Small intestine (tissue), 7 donors: ENCODE data around the gene ELF1. TPM values are rescaled to one million over a fixed set of nuclear protein-coding genes. Genes with fewer than 3 reads are reported as not detected.
"Not testable (repeated sequence)": the region's sequence is repeated elsewhere in the genome, so short reads cannot be mapped to it uniquely, and the experiment has no call there.

ENCODE experiments used
- DNase-seq, 2 donors: peaks; one replicate each; pipeline versions ENCODE4 v3.0.0 to v3.0.0-alpha.2; 2013
- FAIRE-seq: peaks from 2 replicates; lab custom pipeline; 2012; peaks lifted over from hg19 to GRCh38; lab: Jason Lieb, UNC
- H3K27ac ChIP-seq, 3 donors: one replicate each; pipeline ENCODE4 v1.5.1; 2013; ENCODE audit warnings: low read length in 2 of 3, mild to moderate bottlenecking in 2 of 3, control low read depth in 1 of 3, inconsistent platforms in 1 of 3, low read depth in 1 of 3, moderate library complexity in 1 of 3
- H3K27me3 ChIP-seq, 3 donors: one replicate each; pipeline ENCODE4 v1.6.1; 2013; ENCODE audit warnings: low read length in 3 of 3, inconsistent platforms in 1 of 3; ENCODE audit not compliant: control insufficient read depth in 3 of 3, insufficient read depth in 3 of 3
- H3K36me3 ChIP-seq, 3 donors: one replicate each; pipeline ENCODE4 v1.6.1; 2013; ENCODE audit warnings: low read length in 3 of 3, inconsistent platforms in 1 of 3, low read depth in 1 of 3, mild to moderate bottlenecking in 1 of 3, moderate library complexity in 1 of 3; ENCODE audit not compliant: control insufficient read depth in 3 of 3, insufficient read depth in 2 of 3
- H3K4me1 ChIP-seq, 3 donors: one replicate each; pipeline ENCODE4 v1.6.1; 2013; ENCODE audit warnings: low read length in 2 of 3, inconsistent platforms in 1 of 3, low read depth in 1 of 3, mild to moderate bottlenecking in 1 of 3, moderate library complexity in 1 of 3; ENCODE audit not compliant: control insufficient read depth in 3 of 3, insufficient read depth in 2 of 3
- H3K4me3 ChIP-seq, 3 donors: one replicate each; pipeline ENCODE4 v1.5.1; 2013; ENCODE audit warnings: low read length in 3 of 3, control low read depth in 1 of 3, inconsistent platforms in 1 of 3, low read depth in 1 of 3, mild to moderate bottlenecking in 1 of 3, moderate library complexity in 1 of 3
- H3K9me3 ChIP-seq, 2 donors: one replicate each; pipeline ENCODE4 v1.6.1; 2013; ENCODE audit warnings: low read depth in 1 of 2, low read length in 1 of 2; ENCODE audit not compliant: control insufficient read depth in 2 of 2, insufficient read depth in 1 of 2
- WGBS, 3 donors: extraction: QIAGEN DNeasy Blood & Tissue Kit; methylation state at CpG; one replicate each; pipeline ENCODE4 v1.1.7; 2013; 5-methylcytosine and 5-hydroxymethylcytosine counted together
- polyA plus RNA-seq, 4 donors: library from polyadenylated mRNA; stranded (reverse) in 3 of 4; unstranded in 1 of 4; fragments of 200-250 nt in 3 of 4; fragments of 120-200 nt in 1 of 4; gene quantifications; one replicate each; pipeline versions ENCODE4 v1.2.1 to v1.2.3, GENCODE V29; 2013
- donor health status: healthy with polysubstance abuse.
- donor health status: control.
- donor health status: control.
- donor health status: Bipolar disorder and iron deficiency.
- donor health status: healthy.

ELF1 gene
- polyA plus RNA-seq, 4 donors: 34.3 to 91.3 (median 39.4) TPM

DNA sequence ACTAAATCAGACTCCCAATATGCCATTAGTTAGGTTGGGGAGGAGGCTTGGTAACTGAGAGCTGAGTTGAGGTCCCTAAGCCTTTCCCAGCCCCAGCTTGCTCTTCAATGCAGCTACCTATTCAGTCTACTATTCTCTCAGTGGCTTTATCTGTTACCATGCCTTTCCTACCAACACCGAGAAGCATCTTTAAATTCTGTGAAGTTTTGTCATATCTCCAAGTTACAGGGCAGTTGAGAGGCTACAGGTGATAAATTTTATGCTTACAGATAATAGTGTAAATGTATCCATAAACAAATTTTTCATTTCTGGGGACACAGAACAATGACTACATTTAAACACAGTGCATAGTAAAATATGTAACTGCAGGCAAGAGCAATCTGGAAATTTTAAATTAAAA is 110.6 kb downstream of the ELF1 start:
- 85 to 97% (median 95%) methylated on average over 1 of the region's 1 CpG for WGBS, 3 donors
- Histone ChIP-seq H3K27ac (no peak overlapping the region), H3K4me3 (no peak overlapping the region), H3K4me1 (peaks cover 0 to 8% (median 0%) of the 10 kb centered on the region in 3 donors), H3K36me3 (peaks cover 0 to 12% (median 0%) of the 10 kb centered on the region in 3 donors), H3K27me3 (no peaks in the 10 kb centered on the region), H3K9me3 (peaks cover 0 to 2% of the 10 kb centered on the region in 2 donors)
- no peak for FAIRE-seq
- DNase-seq: no peak

DNA sequence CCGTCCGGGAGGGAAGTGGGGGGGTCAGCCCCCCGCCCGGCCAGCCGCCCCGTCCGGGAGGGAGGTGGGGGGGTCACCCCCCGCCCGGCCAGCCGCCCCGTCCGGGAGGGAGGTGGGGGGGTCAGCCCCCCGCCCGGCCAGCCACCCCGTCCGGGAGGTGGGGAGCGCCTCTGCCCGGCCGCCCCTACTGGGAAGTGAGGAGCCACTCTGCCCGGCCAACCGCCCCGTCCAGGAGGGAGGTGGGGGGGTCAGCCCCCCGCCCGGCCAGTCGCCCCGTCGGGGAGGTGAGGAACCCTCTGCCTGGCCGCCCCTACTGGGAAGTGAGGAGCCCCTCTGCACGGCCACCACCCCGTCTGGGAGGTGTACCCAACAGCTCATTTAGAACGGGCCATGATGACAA is 118.1 kb downstream of the ELF1 start:
- not testable (repeated sequence) for H3K9me3 ChIP-seq, H3K36me3 ChIP-seq, DNase-seq, H3K27me3 ChIP-seq, H3K4me3 ChIP-seq, H3K27ac ChIP-seq, FAIRE-seq, H3K4me1 ChIP-seq
- WGBS, 3 donors: 95 to 96% (median 95%) methylated on average over 21 to 29 of the region's 31 CpGs

DNA sequence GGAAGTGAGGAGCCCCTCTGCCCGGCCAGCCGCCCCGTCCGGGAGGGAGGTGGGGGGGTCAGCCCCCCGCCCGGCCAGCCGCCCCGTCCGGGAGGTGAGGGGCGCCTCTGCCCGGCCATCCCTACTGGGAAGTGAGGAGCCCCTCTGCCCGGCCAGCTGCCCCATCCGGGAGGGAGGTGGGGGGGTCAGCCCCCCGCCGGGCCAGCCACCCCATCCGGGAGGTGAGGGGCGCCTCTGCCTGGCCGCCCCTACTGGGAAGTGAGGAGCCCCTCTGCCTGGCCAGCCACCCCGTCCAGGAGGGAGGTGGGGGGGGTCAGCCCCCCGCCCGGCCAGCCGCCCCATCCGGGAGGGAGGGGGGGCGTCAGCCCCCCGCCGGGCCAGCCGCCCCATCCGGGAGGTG is 118.5 kb downstream of the ELF1 start:
- 90 to 99% methylated on average over 2 to 21 of the region's 28 CpGs; no CpG with 5 or more reads in 1 of the 3 donors for WGBS, 3 donors
- H3K36me3 ChIP-seq, H3K9me3 ChIP-seq, DNase-seq, H3K27ac ChIP-seq, H3K4me1 ChIP-seq, H3K27me3 ChIP-seq, FAIRE-seq, H3K4me3 ChIP-seq: not testable (repeated sequence)

DNA sequence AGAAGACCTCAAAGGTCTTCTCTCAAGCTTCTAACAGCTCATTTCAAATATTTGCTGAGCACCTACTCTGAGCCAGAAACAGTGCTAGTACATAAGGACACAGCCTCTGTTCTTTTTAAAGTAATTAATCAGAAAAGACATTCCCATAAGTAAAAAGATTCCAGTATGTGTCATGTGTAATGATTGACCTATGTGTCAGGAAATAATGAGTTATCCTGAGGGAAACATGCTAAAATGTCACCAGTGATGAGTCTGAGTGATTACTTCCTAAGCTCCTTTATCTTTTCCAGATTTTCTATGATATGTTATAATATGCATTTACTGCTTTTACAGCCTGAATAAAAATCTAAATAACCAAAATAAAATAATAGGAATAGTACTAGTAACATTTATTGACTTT is 122.1 kb downstream of the ELF1 start:
- Histone ChIP-seq H3K9me3 (no peaks in the 10 kb centered on the region), H3K36me3 (peaks cover 0 to 2% (median 0%) of the 10 kb centered on the region in 3 donors), H3K4me1 (peaks cover 0 to 7% (median 2%) of the 10 kb centered on the region in 3 donors), H3K4me3 (no peak overlapping the region), H3K27ac (peak overlapping the region in 1 of 3 donors; percentile 70), H3K27me3 (no peaks in the 10 kb centered on the region)
- DNase-seq (no peak), FAIRE-seq (peak; percentile 65)

DNA sequence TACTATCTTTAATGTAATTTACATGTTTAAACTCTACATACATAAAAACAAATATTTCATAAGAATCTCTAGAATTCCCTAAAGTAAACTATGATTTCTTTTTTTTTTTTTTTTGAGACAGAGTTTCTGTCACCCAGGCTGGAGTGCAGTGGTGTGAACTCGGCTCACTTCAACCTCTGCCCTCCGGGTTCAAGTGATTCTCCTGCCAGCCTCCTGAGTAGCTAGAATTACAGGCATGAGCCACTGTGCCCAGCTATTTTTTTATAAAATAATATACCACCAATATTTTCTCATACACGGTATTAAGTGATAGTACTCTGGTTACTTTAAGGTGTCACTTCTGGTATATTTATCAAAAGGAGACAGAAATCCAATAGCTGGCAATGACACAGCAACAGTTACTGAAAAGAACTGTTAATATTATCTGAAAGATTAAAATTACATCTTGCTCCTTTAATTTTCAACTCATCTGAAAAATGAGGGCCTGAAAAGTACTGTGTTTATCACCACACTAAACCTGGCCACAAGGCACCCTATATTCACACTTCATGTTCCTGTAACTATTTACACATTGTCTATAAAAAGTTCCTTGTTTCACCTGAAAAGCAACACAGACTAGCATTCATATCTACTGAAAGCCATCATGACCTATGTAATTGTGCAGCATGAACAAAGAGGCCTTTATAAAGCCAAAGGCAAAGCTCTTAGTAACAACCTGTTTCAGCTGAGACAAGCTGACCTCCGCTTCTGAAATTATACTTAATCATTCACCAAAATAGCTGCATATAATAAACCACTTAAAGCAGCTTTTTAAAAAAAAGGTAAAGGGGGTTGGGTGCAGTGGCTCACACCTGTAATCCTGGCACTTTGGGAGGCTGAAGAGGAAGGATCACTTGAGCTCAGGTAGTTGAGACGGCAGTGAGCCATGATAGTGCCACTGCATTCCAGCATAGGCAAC is 123.6 kb downstream of the ELF1 start:
- Histone ChIP-seq H3K27ac (peak overlapping the region; percentile 32 to 70 (median 64)), H3K9me3 (no peaks in the 10 kb centered on the region), H3K4me1 (peaks cover 0 to 7% (median 2%) of the 10 kb centered on the region in 3 donors), H3K4me3 (no peak overlapping the region), H3K36me3 (peaks cover 0 to 2% (median 0%) of the 10 kb centered on the region in 3 donors), H3K27me3 (no peaks in the 10 kb centered on the region)
- WGBS, 3 donors: 19 to 57% (median 43%) methylated on average over 5 of the region's 5 CpGs
- FAIRE-seq (peak; percentile 26), DNase-seq (peak; percentile 69 to 84)

DNA sequence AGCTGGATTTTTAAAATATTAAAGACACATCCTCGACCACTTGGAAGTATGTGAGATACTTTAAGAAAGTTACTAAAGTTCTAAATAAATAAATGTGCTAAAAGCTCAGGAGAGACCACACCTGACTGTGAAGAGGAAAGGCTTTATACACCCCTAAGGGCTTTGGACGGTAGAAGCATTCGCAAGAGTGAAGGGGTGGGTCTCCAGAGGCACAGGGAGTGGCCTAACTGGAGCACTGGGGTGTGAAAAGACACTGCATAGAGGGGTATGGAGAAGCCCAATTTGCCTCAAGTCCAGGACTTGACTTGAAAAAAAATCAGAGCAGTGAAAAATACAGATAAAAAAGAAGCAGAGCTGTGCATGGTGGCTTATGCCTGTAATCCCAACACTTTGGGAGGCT is 125.5 kb downstream of the ELF1 start:
- H3K9me3 ChIP-seq, H3K4me3 ChIP-seq, FAIRE-seq, H3K4me1 ChIP-seq, H3K36me3 ChIP-seq, H3K27me3 ChIP-seq: not testable (repeated sequence)
- peak overlapping the region in 1 of 3 donors; percentile 29 for H3K27ac ChIP-seq
- peak in 1 of 2 donors; percentile 18 for DNase-seq
- WGBS, 3 donors: 25 to 72% (median 45%) methylated on average over 3 of the region's 3 CpGs

DNA sequence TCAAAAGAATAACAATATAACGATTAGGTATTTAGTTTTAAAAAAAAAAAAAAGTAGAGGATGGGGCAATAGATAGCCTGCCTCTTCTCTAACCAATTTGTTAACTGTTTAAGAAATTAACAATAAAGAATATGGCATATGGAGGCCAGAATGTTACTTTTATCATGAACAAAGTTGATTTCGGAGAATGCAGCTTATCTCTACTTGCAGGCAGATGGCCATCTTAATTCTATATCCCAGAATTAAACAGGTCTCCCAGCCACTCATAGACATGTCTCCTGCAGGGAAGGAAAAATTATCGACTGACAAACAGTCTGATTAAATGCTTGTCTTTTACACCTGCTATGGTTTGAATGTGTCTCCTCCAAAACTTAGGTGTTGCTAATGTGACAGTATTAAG is 133.1 kb downstream of the ELF1 start:
- Histone ChIP-seq H3K27ac (no peak overlapping the region), H3K36me3 (peaks cover 0 to 6% (median 0%) of the 10 kb centered on the region in 3 donors), H3K9me3 (peaks cover 0 to 5% of the 10 kb centered on the region in 2 donors), H3K4me1 (no peaks in the 10 kb centered on the region), H3K4me3 (no peak overlapping the region), H3K27me3 (no peaks in the 10 kb centered on the region)
- 92 to 94% (median 93%) methylated on average over 3 of the region's 3 CpGs for WGBS, 3 donors
- DNase-seq (no peak), FAIRE-seq (no peak)

DNA sequence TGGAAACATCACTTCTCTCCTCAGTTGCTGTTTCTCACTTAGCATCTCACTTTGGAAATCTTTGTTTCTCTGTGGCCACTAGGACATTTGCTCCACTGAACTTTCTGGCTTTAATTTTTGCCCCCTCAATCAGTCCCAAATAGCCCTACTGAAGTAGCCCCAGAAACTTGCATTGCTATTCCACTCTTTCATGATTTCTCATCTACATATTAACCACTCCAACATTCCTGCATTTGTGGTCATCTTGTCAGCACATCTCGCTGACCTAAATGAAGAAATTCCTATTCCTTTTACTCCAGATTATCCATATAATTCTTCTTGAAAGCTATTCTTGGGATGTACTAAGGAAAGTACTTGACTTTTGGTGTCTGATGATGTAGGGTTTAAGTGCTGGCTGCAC is 134.9 kb downstream of the ELF1 start:
- not testable (repeated sequence) for H3K4me1 ChIP-seq, H3K4me3 ChIP-seq, H3K27ac ChIP-seq, H3K27me3 ChIP-seq, DNase-seq, FAIRE-seq
- peaks cover 0 to 19% (median 2%) of the 10 kb centered on the region in 3 donors for H3K36me3 ChIP-seq
- peaks cover 0 to 24% of the 10 kb centered on the region in 2 donors for H3K9me3 ChIP-seq
- WGBS, 3 donors: no CpG with 5 or more reads among the region's 1 CpG
